ENCODE data around the gene PSMA8. TPM values are rescaled to one million over a fixed set of nuclear protein-coding genes. Genes with fewer than 3 reads are reported as not detected.

PSMA8 gene
- total and polyA plus RNA-seq, 2 of the 13 experiments (the other 11 are each of a cell fraction or from before 2014, with no cell fraction given), result not detected

DNA sequence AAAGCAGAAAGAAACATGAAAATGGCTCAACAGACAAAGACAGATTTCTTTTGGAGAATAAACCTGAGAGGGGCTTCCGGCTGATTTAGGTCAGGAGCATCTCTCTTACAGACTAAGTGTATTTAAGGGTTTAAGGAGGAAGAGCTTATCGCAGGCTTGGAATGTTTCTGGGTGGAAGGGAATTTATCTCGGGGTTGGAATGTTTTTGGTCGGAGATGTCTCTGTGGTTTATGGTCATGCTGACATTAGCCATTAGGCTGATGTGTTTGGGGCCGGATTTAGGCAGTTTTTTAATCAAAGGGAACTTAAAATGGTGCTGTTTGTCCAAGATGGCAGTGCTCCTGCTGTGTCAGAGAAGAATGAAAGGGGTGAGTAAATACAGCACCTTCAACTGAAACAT is 14.4 kb upstream of the PSMA8 start:
- FAIRE-seq, result no peak
- CTCF ChIA-PET (ENCODE audit: low intra/inter-chr PET ratio, low total read pairs), result no interaction called here
- 24% methylated on average over 5 of the region's 5 CpGs for WGBS (ENCODE audit: low lambda C conversion rate)
- no peak for TF ChIP-seq ZNF777 (CRISPR knock-in tag; IDR thresholded peaks at IDR 0.05)
- TF ChIP-seq MLX (CRISPR knock-in tag; IDR thresholded peaks at IDR 0.05), result no peak
- TF ChIP-seq MXI1 (IDR thresholded peaks at IDR 0.05; ENCODE audit: borderline replicate concordance, low read depth, low read length), result no peak
- TF ChIP-seq HINFP (CRISPR knock-in tag; IDR thresholded peaks at IDR 0.05; ENCODE audit: low read depth), result no peak
- no peak for TF ChIP-seq PRMT3 (CRISPR knock-in tag; IDR thresholded peaks at IDR 0.05; ENCODE audit: borderline replicate concordance, low read depth)
- TF ChIP-seq, protein P1, sequence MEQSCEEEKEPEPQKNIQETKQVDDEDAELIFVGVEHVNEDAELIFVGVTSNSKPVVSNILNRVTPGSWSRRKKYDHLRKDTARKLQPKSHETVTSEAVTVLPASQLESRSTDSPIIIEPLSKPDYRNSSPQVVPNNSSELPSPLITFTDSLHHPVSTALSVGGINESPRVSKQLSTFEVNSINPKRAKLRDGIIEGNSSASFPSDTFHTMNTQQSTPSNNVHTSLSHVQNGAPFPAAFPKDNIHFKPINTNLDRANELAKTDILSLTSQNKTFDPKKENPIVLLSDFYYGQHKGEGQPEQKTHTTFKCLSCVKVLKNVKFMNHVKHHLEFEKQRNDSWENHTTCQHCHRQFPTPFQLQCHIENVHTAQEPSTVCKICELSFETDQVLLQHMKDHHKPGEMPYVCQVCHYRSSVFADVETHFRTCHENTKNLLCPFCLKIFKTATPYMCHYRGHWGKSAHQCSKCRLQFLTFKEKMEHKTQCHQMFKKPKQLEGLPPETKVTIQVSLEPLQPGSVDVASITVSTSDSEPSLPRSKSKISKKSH (CRISPR knock-in tag; IDR thresholded peaks at IDR 0.05; ENCODE audit: borderline replicate concordance), result no peak
- TF ChIP-seq E2F5 (CRISPR knock-in tag; conservative IDR thresholded peaks at IDR 0.05), result no peak
- TF ChIP-seq DNMT3B (CRISPR knock-in tag; conservative IDR thresholded peaks at IDR 0.05), result no peak
- TF ChIP-seq PHF21A (CRISPR knock-in tag; IDR thresholded peaks at IDR 0.05), result no peak
- TF ChIP-seq, protein P2, sequence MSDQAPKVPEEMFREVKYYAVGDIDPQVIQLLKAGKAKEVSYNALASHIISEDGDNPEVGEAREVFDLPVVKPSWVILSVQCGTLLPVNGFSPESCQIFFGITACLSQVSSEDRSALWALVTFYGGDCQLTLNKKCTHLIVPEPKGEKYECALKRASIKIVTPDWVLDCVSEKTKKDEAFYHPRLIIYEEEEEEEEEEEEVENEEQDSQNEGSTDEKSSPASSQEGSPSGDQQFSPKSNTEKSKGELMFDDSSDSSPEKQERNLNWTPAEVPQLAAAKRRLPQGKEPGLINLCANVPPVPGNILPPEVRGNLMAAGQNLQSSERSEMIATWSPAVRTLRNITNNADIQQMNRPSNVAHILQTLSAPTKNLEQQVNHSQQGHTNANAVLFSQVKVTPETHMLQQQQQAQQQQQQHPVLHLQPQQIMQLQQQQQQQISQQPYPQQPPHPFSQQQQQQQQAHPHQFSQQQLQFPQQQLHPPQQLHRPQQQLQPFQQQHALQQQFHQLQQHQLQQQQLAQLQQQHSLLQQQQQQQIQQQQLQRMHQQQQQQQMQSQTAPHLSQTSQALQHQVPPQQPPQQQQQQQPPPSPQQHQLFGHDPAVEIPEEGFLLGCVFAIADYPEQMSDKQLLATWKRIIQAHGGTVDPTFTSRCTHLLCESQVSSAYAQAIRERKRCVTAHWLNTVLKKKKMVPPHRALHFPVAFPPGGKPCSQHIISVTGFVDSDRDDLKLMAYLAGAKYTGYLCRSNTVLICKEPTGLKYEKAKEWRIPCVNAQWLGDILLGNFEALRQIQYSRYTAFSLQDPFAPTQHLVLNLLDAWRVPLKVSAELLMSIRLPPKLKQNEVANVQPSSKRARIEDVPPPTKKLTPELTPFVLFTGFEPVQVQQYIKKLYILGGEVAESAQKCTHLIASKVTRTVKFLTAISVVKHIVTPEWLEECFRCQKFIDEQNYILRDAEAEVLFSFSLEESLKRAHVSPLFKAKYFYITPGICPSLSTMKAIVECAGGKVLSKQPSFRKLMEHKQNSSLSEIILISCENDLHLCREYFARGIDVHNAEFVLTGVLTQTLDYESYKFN (CRISPR knock-in tag; conservative IDR thresholded peaks at IDR 0.05), result no peak
- no peak for TF ChIP-seq PCBP1 (IDR thresholded peaks at IDR 0.05; ENCODE audit: borderline replicate concordance, low read depth, low read length)

More for the DNA sequence above, 14.4 kb upstream of the PSMA8 start:
- Histone ChIP-seq H4K20me1 (ENCODE audit: insufficient read depth, low read length) (no peaks in the 10 kb centered on the region), H3K79me2 (ENCODE audit: insufficient read depth, low read length) (no peaks in the 10 kb centered on the region), H3K36me3 (replicated peaks in 1 of 2; ENCODE audit: control insufficient read depth in 1 of 2, insufficient read depth in 2 of 2, low read length in 2 of 2) (no peaks in the 10 kb centered on the region), H3K9me3 (ENCODE audit: low read length) (no peaks in the 10 kb centered on the region), H3K4me2 (ENCODE audit: low read depth, low read length) (no peak overlapping the region), H2AFZ (ENCODE audit: low read length) (no peak overlapping the region), H3K27me3 (ENCODE audit: control insufficient read depth in 1 of 2, insufficient read depth in 2 of 2, low read length in 2 of 2) (peaks cover 0 to 6% of the 10 kb centered on the region in 2 experiments; a peak in 2 of 5 replicates), H3K4me1 (ENCODE audit: insufficient read depth, low read length) (no peaks in the 10 kb centered on the region), H3K27ac (ENCODE audit: extremely low read length, insufficient read depth, low read length) (no peak overlapping the region), H3K9ac (ENCODE audit: insufficient read depth, low read depth, low read length) (no peak overlapping the region), H3K4me3 (replicated peaks in 1 of 3; ENCODE audit: insufficient read depth in 1 of 3, low read depth in 2 of 3, low read length in 3 of 3) (no peak overlapping the region)
- in situ Hi-C loops (cut with HindIII; ENCODE audit: extremely low pct_ligation_motif_present, low pct_unique_long_range_greater_than_20kb), result no loop called here
- no peak for ATAC-seq
- BruUV-seq (replicated peaks), result no TSS peak
- POLR2A ChIA-PET, result no interaction called here
- DNase-seq (ENCODE audit: low spot score), result no peak
- intact Hi-C loops (cut with micrococcal nuclease; ENCODE audit: unreplicated experiment), result no loop called here

Measured in HepG2 (cell line).